GM12878 (cell line): ENCODE measurements around the gene SURF6. TPM values are rescaled to one million over a fixed set of nuclear protein-coding genes. Genes with fewer than 3 reads are reported as not detected.

Experiments
- ASH2L ChIP-seq: fragments of 300-600, 200-600 bp; sonication (generic); IDR thresholded peaks from 2 replicates; pipeline ENCODE4 v1.6.1; 2017; ENCODE audit warnings: low read depth, mild to moderate bottlenecking, borderline replicate concordance
- GATAD2B ChIP-seq: fragments of 450-650 bp; conservative IDR thresholded peaks from 2 replicates; pipeline ENCODE4 v1.6.1; 2017; ENCODE audit warnings: low read depth, mild to moderate bottlenecking, moderate library complexity
- KLF5 ChIP-seq: fragments of 450-650 bp; IDR thresholded peaks from 2 replicates; pipeline ENCODE4 v1.6.1; 2014; ENCODE audit warnings: mild to moderate bottlenecking; ENCODE audit not compliant: partially characterized antibody
- NFYB ChIP-seq: IDR thresholded peaks from 2 replicates; pipeline ENCODE4 v1.6.1; 2011; ENCODE audit warnings: low read depth, mild to moderate bottlenecking, low read length, improper control_type of control experiment, moderate library complexity; ENCODE audit not compliant: insufficient read depth
- POLR2AphosphoS2 ChIP-seq: IDR thresholded peaks from 2 replicates; pipeline ENCODE4 v1.6.1; 2011; ENCODE audit warnings: low read depth, mild to moderate bottlenecking, low read length, improper control_type of control experiment, moderate library complexity
- SMAD1 ChIP-seq: fragments of 450-650 bp; IDR thresholded peaks from 2 replicates; pipeline ENCODE4 v1.6.1; 2018; ENCODE audit warnings: mild to moderate bottlenecking, low read depth; ENCODE audit not compliant: partially characterized antibody
- YY1 ChIP-seq: IDR thresholded peaks from 2 replicates; pipeline ENCODE4 v1.6.1; 2011; ENCODE audit warnings: low read depth, mild to moderate bottlenecking, low read length
- ZNF217 ChIP-seq: fragments of 450-650 bp; IDR thresholded peaks from 2 replicates; pipeline ENCODE4 v1.6.1; 2017; ENCODE audit warnings: antibody characterized with exemption, mild to moderate bottlenecking
- ZNF592 ChIP-seq: fragments of 450-650 bp; IDR thresholded peaks from 2 replicates; pipeline ENCODE4 v1.6.1; 2017; ENCODE audit warnings: mild to moderate bottlenecking, moderate library complexity
- polyA plus RNA-seq, 11 experiments: library from polyadenylated mRNA; depleted of rRNA in 4 of 11; unstranded in 6 of 11; stranded (reverse) in 5 of 11; fragments of >200 nt; fragmentation: Nextera tagmentation in 4 of 11; fragmentation: Illumina TruSeq in 1 of 11; extraction: Ambion mirVana in 4 of 11; extraction: Trizol in 1 of 11; gene quantifications; 1 replicate in 1 of 11; 2 replicates in 10 of 11; pipeline versions ENCODE4 v1.2.1 to v1.2.3, GENCODE V29; 2011 to 2016; ENCODE audit warnings: inconsistent platforms in 2 of 11, missing spikeins in 2 of 11, low read depth in 1 of 11
- total RNA-seq, 4 experiments: library from RNA; depleted of rRNA in 3 of 4; stranded (reverse); fragments of >200 nt in 3 of 4; fragmentation: Illumina TruSeq in 1 of 4; extraction: Trizol in 1 of 4; gene quantifications; 2 replicates each; pipeline versions ENCODE4 v1.2.1 to v1.2.3, GENCODE V29; 2013 to 2021

SURF6 gene
- total and polyA plus RNA-seq, 10 of the 15 experiments (the other 5 are each of a cell fraction or from before 2014, with no cell fraction given) = 2.2 to 27.2 (median 15.1) TPM

GRCh38 chr9:133348718-133349573 is 13.0 kb upstream of the SURF6 start (continued):
- no peak for TF ChIP-seq NFYB
- no peak for TF ChIP-seq GATAD2B
- TF ChIP-seq SMAD1 = no peak
- no peak for TF ChIP-seq KLF5
- no peak for TF ChIP-seq ZNF592
- no peak for TF ChIP-seq POLR2AphosphoS2
- TF ChIP-seq YY1 = no peak
- TF ChIP-seq ASH2L = no peak
- no peak for TF ChIP-seq ZNF217
